GM21528 (cell line): ENCODE measurements around the gene TMEM109.

Experiments
- ATAC-seq: cut with Tn5 transposase; IDR thresholded peaks from one replicate; pipeline ENCODE4 v1.9.1; 2021; ENCODE audit warnings: mild to moderate bottlenecking, moderate library complexity; ENCODE audit not compliant: unreplicated experiment, low FRiP score

The TMEM109 gene, protein sequence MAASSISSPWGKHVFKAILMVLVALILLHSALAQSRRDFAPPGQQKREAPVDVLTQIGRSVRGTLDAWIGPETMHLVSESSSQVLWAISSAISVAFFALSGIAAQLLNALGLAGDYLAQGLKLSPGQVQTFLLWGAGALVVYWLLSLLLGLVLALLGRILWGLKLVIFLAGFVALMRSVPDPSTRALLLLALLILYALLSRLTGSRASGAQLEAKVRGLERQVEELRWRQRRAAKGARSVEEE

GRCh38 chr11:60913793-60914632, at the start of gene TMEM109:
TSS of gene TMEM109 (plus strand) at chr11:60914158. CDS start at chr11:60919694, 5,536 bp downstream.
- ATAC-seq, result peak; percentile 44

DNA sequence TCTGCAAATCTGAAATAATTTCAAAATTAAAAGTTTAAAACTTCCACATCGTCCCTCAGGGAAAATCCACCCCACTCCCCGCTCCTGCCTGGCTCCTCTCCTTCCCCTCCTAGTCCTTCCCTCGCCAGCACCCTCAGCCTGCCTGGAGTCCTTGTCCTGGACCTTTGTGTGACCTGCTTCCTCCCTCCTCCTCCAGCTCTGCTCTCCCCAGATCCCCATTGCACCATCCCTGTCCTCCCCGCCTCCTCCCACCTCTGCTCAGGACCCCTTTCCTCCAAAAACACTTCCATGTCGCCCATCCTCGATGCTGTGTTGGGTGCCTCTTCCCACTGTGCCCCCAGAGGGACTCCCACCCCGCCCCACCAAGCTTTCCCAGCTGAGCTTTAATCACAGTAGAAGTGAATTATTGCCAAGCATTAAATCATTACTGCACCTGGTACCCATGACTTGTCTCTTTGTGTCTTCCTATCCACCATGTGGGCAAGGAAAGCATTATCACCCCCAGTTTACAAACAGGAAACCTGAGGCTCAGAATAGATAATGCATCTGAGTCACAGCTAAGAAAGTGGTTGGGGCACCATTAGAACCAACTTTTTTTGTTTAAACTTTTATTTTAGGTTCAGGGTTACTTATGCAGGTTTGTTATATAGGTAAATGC, 49.0 kb upstream of the TMEM109 start:
- ATAC-seq, result no peak

DNA sequence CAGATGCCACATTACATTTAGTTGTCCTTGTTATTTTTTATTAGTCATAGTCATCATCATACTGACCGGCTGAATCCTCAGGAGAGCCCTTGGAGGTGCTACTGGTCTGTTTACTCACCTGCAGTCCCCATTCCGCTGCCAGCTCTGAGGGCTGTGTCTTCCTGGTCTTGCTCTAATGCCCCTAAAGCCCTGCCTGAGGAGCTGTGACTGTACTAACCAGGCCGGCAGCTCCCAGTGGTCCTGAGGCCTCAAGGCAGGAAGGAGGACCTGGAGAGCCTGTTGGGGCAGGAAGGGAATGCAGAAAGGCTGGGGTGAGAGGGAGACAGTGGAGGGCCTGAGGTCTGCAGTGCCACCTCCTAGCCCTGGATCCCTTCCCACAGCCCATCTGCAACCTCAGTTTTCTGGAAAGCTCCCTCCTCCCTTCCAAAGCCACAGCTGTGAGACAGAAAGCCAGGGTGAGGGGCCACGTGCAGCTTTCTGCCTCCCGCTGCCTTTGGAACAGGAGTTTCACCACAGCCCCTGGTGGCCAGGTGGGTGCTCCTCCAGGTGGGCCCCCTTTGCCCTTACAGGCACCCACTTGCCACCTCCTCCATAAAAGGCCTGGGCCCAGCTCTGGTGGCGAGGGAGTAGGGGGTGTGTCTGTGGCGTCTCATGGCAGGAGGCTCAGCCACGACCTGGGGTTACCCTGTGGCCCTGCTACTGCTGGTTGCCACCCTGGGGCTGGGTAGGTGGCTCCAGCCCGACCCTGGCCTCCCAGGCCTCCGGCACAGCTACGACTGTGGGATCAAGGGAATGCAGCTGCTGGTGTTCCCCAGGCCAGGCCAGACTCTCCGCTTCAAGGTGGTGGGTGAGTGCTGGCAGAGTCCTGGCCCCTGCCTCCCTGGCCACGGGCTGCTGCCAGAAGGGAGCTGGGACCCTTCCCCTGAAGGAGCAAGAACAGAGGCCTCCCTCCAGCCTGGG, 46.8 kb upstream of the TMEM109 start, which contains the start of gene ZP1:
TSS of gene ZP1 (plus strand) at position 632 of the 960 bp plus-strand sequence. CDS start at position 652, 20 bp downstream.
- ATAC-seq, result no peak

DNA sequence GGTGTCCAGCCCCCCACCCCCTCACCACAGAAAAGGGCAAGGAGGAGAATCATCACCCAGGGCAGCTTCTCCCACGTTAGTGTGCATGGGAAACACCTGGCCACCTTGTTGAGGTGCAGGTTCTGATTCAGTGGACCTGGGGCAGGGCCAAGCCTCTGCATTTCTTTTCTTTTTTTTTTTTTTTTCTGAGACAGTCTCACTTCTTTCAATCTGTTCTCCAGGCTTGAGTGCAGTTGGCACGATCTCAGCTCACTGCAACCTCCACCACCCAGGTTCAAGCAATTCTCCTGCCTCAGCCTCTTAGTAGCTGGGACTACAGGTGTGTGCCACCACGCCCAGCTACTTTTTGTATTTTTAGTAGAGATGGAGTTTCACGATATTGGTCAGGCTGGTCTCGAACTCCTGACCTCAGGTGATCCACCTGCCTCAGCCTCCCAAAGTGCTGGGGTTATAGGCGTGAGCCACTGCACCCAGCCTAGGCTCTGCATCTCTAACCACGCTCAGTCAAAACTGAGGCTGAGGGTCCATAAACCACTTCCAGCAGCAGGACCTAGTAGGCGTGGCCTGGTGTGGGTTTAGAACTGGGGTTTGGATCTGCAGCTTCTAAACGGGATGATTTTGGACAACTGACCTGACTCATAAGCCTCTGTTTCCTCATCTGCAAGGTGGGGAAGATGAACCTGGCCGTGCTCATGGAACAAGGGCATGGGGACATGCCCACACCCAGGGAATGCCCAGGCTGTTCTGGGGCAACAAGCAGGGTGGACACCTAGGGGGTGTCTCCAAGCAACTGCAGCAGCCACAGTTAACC, 45.9 kb upstream of the TMEM109 start:
- ATAC-seq, result no peak

DNA sequence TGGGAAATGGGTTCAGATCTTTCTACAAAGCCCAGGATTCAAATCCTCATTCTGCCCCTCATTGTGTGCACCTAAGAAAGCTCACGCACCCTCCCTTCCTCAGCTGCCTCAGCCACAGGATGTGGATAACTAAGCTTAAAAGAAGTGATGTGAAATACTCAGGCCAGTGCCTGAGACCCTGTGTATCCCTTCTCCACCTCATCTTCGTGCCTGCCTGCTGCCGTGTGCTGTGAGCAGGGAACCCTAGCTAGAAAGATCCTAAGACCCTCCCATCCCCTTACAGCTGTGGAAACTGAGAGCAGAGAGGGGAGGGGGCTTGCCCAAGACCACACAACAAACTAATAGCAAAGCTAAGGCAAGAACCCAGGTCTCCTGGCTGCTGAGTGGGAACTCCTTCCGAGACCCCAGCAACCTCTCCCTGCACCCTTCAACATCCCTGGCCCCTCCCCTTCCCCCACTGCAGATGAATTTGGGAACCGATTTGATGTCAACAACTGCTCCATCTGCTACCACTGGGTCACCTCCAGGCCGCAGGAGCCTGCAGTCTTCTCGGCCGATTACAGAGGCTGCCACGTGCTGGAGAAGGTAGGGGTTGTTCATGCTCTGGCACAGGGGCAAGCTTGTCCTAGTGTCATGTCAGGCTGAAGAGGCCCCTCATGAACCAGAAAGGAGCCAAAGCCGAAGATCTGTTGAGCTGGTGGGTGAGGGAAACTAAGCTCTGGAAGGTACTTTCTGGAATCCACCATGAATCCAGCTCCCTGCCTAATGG, 45.1 kb upstream of the TMEM109 start:
- ATAC-seq, result no peak

DNA sequence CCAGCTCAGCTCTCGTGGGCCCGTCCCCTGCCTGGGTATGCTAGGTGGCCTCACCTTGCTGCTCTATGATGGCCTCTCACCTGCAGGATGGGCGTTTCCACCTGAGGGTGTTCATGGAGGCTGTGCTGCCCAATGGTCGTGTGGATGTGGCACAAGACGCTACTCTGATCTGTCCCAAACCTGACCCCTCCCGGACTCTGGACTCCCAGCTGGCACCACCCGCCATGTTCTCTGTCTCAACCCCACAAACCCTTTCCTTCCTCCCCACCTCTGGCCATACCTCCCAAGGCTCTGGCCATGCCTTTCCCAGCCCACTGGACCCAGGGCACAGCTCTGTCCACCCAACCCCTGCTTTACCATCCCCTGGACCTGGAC, 44.5 kb upstream of the TMEM109 start:
- no peak for ATAC-seq

- no peak for ATAC-seq
These were observed 43.7 kb upstream of the TMEM109 start for GRCh38 chr11:60870276-60870675.

GRCh38 chr11:60870733-60871377, 43.1 kb upstream of the TMEM109 start:
- no peak for ATAC-seq

- no peak for ATAC-seq
These were observed 42.4 kb upstream of the TMEM109 start for GRCh38 chr11:60871378-60872061.

DNA sequence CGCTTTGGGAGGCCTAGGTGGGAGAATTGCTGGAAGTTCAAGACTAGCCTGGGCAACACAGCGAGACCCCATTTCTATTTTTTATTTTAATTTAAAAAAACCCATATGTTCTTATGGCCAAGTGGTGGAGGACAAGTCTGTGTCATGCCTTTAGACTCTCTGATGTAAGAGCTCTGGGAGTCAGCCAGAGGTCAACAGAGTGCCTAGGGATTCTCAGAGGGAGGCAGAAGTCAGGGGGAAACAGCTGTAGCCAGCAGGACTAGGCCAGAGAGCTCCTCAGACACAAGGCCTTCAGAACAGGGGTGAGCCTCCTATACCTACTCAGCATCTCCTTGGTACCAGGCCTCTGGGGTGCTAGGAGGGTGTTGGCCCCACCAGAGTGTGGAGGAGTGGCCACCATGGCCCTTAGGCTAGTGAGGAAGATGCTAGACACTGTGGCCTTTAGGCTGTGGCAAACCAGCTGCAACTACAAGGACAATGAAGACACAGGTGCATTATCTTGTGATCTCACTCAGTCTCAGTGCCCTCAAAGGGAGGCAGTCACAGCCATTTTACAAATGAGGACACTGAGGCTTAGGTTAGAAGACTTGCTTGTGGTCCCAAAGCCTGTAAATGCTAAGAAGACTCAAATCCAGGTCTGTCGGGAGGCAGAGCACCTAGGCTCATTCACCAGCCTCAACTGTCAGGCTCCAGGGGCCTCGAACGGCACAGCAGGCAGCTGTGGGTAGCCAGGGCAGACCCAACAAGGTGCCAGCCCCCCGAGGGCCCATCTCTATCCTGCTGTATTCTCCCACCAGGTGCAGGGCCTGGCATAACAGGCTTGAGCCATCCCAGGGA, 41.6 kb upstream of the TMEM109 start:
- no peak for ATAC-seq

DNA sequence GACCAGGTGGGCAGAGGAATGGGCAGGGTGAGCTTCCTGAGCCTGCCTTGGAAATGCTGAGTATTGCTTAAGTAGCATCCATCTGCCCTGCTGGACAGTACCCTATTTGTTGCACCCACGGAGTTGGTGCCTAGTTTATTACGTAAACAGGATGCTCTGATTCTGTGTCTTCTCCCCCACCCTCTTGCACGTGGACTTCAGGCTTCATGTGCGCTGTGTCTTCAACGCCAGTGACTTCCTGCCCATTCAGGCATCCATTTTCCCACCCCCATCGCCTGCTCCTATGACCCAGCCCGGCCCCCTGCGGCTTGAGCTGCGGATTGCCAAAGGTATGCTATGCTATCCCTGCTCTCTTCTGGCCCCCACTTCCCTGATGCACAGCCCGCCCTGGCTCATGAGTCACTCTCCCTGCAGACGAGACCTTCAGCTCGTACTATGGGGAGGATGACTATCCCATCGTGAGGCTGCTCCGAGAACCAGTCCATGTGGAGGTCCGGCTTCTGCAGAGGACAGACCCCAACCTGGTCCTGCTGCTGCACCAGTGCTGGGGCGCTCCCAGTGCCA, 40.9 kb upstream of the TMEM109 start:
- no peak for ATAC-seq

- no peak for ATAC-seq
These were observed 40.4 kb upstream of the TMEM109 start for GRCh38 chr11:60873533-60873932.

GRCh38 chr11:60874421-60875365, 39.3 kb upstream of the TMEM109 start:
- no peak for ATAC-seq

DNA sequence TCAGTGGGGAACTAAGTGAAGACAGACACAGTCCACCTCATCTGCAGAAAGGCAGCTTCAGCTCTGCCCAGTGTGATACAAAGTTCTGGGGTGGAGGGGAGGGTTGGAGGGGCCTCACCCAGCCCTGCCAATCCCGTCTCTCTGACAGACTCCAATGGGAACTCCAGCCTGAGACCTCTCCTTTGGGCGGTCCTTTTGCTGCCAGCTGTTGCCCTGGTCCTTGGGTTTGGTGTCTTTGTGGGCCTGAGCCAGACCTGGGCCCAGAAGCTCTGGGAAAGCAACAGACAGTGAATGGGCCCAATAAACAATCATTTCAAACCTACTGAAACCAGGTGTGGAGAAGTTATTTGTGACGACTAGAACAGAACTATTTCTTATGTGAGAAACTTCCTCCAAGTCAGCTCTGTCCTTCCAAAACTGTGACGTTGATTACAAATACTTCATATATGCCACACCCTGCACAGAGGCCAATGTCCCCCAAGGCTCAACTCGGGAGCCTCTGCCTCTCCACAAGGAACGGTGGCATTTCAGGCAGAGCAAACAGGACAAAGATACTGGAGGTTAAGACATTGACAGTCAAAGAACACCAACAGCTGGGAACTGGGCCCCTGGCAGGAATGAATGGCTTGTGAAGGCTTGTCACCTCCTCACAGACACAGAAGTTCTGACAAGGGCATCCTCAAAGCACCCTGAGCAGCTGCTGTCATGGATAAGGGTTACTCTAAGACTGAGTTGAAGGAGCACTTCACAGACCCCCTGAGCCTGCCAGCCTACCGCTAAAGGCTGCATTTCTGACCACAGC, 38.4 kb upstream of the TMEM109 start:
- ATAC-seq, result no peak

DNA sequence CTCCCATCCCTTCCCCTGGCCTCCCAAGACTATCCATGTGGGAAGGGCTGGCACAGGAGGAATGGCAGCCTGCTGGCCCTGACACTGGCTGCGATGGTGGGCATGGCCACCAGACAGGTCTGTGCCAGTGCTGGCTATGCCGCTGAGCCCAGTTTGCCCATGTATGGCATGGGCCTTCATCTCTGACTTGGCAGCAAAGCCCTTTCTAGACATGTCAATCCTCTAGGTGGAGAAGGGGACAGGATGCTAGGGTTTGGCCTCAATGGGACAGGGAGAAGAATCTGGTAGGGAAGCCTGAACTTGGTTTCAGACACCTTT, 37.8 kb upstream of the TMEM109 start:
- ATAC-seq, result no peak
